Testis (tissue), 3 donors: Measurements from ENCODE around the gene FXN. TPM values are rescaled to one million over a fixed set of nuclear protein-coding genes. Genes with fewer than 3 reads are reported as not detected.
A peak's percentile ranks its signal among the peaks of the same experiment; 100 is the strongest.
"Not testable (repeated sequence)": the region's sequence is repeated elsewhere in the genome, so short reads cannot be mapped to it uniquely, and the experiment has no call there.

ENCODE experiments used
- DNase-seq: peaks from one replicate; pipeline ENCODE4 v3.0.0-alpha.2; 2019
- H3K27ac ChIP-seq, 2 donors: fragments of 200-600 bp; sonication (generic); one replicate each; pipeline ENCODE4 v1.5.1; 2019
- H3K27me3 ChIP-seq: fragments of 200-600 bp; sonication (generic); one replicate; pipeline ENCODE4 v1.5.1; 2019
- H3K36me3 ChIP-seq: fragments of 200-600 bp; sonication (generic); one replicate; pipeline ENCODE4 v1.5.1; 2017; ENCODE audit warnings: low read depth; ENCODE audit errors: missing control alignments
- H3K4me1 ChIP-seq: fragments of 200-600 bp; sonication (generic); one replicate; pipeline ENCODE4 v1.5.1; 2019
- H3K4me3 ChIP-seq, 2 donors: fragments of 200-600 bp; sonication (generic); one replicate each; pipeline ENCODE4 v1.5.1; 2017 to 2019
- H3K9me3 ChIP-seq: fragments of 200-600 bp; sonication (generic); one replicate; pipeline ENCODE4 v1.5.1; 2017
- CTCF ChIP-seq, 3 experiments: fragments of 450-650 bp in 2 of 3; fragments of 200-600 bp in 1 of 3; sonication (generic) in 1 of 3; IDR thresholded peaks; one replicate each; pipeline ENCODE4 v1.5.1; 2016 to 2019; ENCODE audit warnings: antibody characterized with exemption in 3 of 3, mild to moderate bottlenecking in 2 of 3, moderate library complexity in 1 of 3
- POLR2A ChIP-seq: fragments of 450-650 bp; IDR thresholded peaks from one replicate; pipeline ENCODE4 v1.6.1; 2017; ENCODE audit warnings: antibody characterized with exemption, mild to moderate bottlenecking, moderate library complexity
- WGBS, 2 donors: methylation state at CpG; one replicate each; pipeline ENCODE4 v1.1.5; 2018; 5-methylcytosine and 5-hydroxymethylcytosine counted together
- intact Hi-C: fragments of 100-400 bp; cut with DNase I; formaldehyde crosslinking; loops from one replicate; pipeline ENCODE4 v1.15.1; 2023; ENCODE audit warnings: low total_unique reads
- polyA plus RNA-seq: library from polyadenylated mRNA; stranded (reverse); fragments of 350-450 nt; fragmentation: Illumina TruSeq; extraction: RNeasy Lipid Tissue Mini Kit (QIAGEN cat#74804); gene quantifications from one replicate; pipeline ENCODE4 v1.2.3, GENCODE V29; 2014; ENCODE audit warnings: low read depth, low replicate concordance; ENCODE audit not compliant: insufficient read depth
- total RNA-seq, 2 donors: library from RNA; depleted of rRNA; stranded (reverse); fragments of >200 nt; gene quantifications; one replicate each; pipeline ENCODE4 v1.2.3, GENCODE V29; 2016

Gene FXN
- total and polyA plus RNA-seq, 3 donors from 2014 or later: 14.5 to 29.4 (median 19.7) TPM

- H3K4me1 ChIP-seq: no peaks in the 10 kb centered on the region
- no peaks in the 10 kb centered on the region for H3K9me3 ChIP-seq
- intact Hi-C loops: no loop called here
- TF ChIP-seq CTCF (IDR thresholded peaks at IDR 0.05) (no peak), POLR2A (no peak)
- no peak for DNase-seq
- H3K27ac ChIP-seq: no peak overlapping the region
- no peaks in the 10 kb centered on the region for H3K27me3 ChIP-seq
- WGBS, 2 donors: 63 to 84% methylated on average over 4 of the region's 4 CpGs
- no peaks in the 10 kb centered on the region for H3K36me3 ChIP-seq
- no peak overlapping the region for H3K4me3 ChIP-seq
These were observed 73.6 kb downstream of the FXN start for GRCh38 chr9:69109152-69109551.

DNA sequence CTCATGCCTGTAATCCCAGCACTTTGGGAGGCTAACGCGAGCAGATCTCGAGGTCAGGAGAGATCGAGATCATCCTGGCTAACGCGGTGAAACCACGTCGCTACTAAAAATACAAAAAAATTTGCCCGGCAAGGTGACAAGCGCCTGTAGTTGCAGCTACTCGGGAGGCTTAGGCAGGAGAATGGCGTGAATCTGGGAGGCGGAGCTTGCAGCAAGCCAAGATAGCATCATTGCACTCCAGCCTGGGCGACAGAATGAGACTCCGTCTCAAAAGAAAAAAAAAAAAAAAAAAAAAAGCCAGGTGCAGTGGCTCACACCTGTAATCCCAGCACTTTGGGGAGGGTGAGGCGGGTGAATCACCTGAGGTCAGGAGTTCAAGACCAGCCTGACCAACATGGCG, 77.1 kb downstream of the FXN start:
- H3K27ac ChIP-seq, H3K9me3 ChIP-seq, H3K4me3 ChIP-seq, intact Hi-C loops, H3K4me1 ChIP-seq, H3K27me3 ChIP-seq, H3K36me3 ChIP-seq, DNase-seq: not testable (repeated sequence)
- 51 to 83% methylated on average over 17 of the region's 17 CpGs for whole genome bisulfite sequencing, 2 donors

DNA sequence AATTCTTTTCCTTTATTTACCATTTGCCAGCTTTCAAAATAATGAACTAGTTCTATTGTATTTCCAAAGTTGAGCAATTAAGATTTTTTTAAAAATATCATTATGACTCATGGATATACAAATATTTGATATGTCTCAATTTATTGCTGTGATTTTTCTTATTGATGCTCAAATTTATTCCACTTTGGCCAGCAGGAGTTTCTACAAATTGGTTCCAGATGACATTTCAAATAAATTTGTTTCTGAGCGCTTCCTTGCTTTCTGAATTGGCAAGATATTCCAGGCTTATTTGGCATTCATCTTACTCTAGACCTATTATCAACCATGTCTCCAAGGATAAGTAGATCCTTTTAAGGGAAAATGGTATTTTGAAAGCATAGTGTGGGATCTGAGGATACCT, 80.1 kb downstream of the FXN start:
- no peak overlapping the region for H3K4me3 ChIP-seq
- peaks cover 3% of the 10 kb centered on the region for H3K4me1 ChIP-seq
- H3K27ac ChIP-seq: no peak overlapping the region
- H3K27me3 ChIP-seq: no peaks in the 10 kb centered on the region
- intact Hi-C loops: no loop called here
- no peaks in the 10 kb centered on the region for H3K9me3 ChIP-seq
- no peak for DNase-seq
- no peak for TF ChIP-seq CTCF (IDR thresholded peaks at IDR 0.05)
- no peak for TF ChIP-seq POLR2A
- H3K36me3 ChIP-seq: no peaks in the 10 kb centered on the region
- 62 to 78% methylated on average over 1 of the region's 1 CpG for WGBS, 2 donors

DNA sequence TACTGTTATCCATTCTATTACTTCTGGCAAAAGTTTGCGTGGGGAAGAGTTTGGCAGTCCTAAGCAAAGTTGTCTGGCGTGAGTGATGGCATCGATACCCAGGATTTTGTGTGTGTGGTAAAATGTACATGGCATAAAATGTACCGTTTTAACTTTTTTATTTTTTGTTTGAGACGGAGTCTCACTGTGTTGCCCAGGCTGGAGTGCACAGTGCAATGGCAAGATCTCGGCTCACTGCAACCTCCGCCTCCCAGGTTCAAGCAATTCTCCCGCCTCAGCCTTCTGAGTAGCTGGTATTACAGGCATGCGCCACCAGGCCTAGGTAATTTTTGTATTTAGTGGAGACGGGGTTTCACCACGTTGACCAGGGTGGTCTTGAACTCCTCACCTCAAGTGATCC, 83.1 kb downstream of the FXN start:
- no peaks in the 10 kb centered on the region for H3K36me3 ChIP-seq
- TF ChIP-seq POLR2A (no peak), CTCF (IDR thresholded peaks at IDR 0.05) (no peak)
- no peaks in the 10 kb centered on the region for H3K27me3 ChIP-seq
- peaks cover 15% of the 10 kb centered on the region for H3K4me1 ChIP-seq
- intact Hi-C loops: no loop called here
- 70 to 82% methylated on average over 11 of the region's 11 CpGs for WGBS, 2 donors
- no peaks in the 10 kb centered on the region for H3K9me3 ChIP-seq
- H3K27ac ChIP-seq: no peak overlapping the region
- no peak overlapping the region for H3K4me3 ChIP-seq
- no peak for DNase-seq

- H3K4me3 ChIP-seq: peak overlapping the region; percentile 73 to 75
- 43 to 55% methylated on average over 25 to 27 of the region's 27 CpGs for WGBS, 2 donors
These were observed 85.0 kb downstream of the FXN start for GRCh38 chr9:69120380-69121154.

More at GRCh38 chr9:69120380-69121154, 85.0 kb downstream of the FXN start:
- no peaks in the 10 kb centered on the region for H3K36me3 ChIP-seq
- intact Hi-C loops: no loop called here
- peaks cover 15% of the 10 kb centered on the region for H3K4me1 ChIP-seq
- H3K27me3 ChIP-seq: no peaks in the 10 kb centered on the region
- TF ChIP-seq CTCF (IDR thresholded peaks at IDR 0.05): no peak
- no peak for TF ChIP-seq POLR2A
- no peak for DNase-seq
- no peaks in the 10 kb centered on the region for H3K9me3 ChIP-seq
- peak overlapping the region; percentile 5 to 59 for H3K27ac ChIP-seq
